PC-9 (cell line): ENCODE results near the gene PGA4. TPM values are rescaled to one million over a fixed set of nuclear protein-coding genes. Genes with fewer than 3 reads are reported as not detected.
A peak's percentile ranks its signal among the peaks of the same experiment; 100 is the strongest.
"Not testable (repeated sequence)": the region's sequence is repeated elsewhere in the genome, so short reads cannot be mapped to it uniquely, and the experiment has no call there.

Experiments
- Bru-seq: library from RNA; stranded (reverse); fragments of 400-500 nt; gene quantifications from one replicate; lab custom pipeline; 2021; lab: Mats Ljungman, UMichigan
- BruChase-seq, 2 experiments: library from RNA; stranded (reverse); fragments of 400-500 nt; gene quantifications; one replicate each; lab custom pipeline; 2021; lab: Mats Ljungman, UMichigan
- BruUV-seq: library from RNA; stranded (reverse); fragments of 400-500 nt; replicated peaks from 2 replicates; lab custom pipeline; 2021; lab: Mats Ljungman, UMichigan
- CTCF ChIA-PET: fragments of 300-600 bp; sonication (Branson Sonifier 250); formaldehyde crosslinking; loops from one replicate; lab custom pipeline; 2022; ENCODE audit warnings: antibody characterized with exemption; lab: Charles Lee
- POLR2A ChIA-PET: fragments of 300-600 bp; sonication (Branson Sonifier 250); formaldehyde crosslinking; loops from one replicate; lab custom pipeline; 2022; ENCODE audit warnings: antibody characterized with exemption; ENCODE audit not compliant: unreplicated experiment; lab: Charles Lee
- DNase-seq, 2 experiments: peaks; one replicate each; pipeline versions ENCODE4 v3.0.0 to v3.0.0-alpha.2; 2015 to 2022; ENCODE audit warnings: mixed read lengths in 1 of 2
- H2AFZ ChIP-seq: fragments of 200-600 bp; sonication (generic); 2 replicates; pipeline ENCODE4 v1.8.1; 2017; ENCODE audit warnings: antibody characterized with exemption
- H3F3A ChIP-seq: fragments of 200-600 bp; sonication (generic); 2 replicates; pipeline ENCODE4 v1.8.1; 2017; ENCODE audit warnings: antibody characterized with exemption, mild to moderate bottlenecking, low read depth; ENCODE audit not compliant: insufficient read depth
- H3K27ac ChIP-seq: fragments of 200-600 bp; sonication (generic); 2 replicates; pipeline ENCODE4 v1.6.1; 2016; ENCODE audit warnings: mixed run types
- H3K27me3 ChIP-seq: fragments of 200-600 bp; sonication (generic); 2 replicates; pipeline ENCODE4 v1.6.1; 2016; ENCODE audit warnings: low read depth, mixed run types; ENCODE audit not compliant: insufficient read depth
- H3K36me3 ChIP-seq: fragments of 200-600 bp; sonication (generic); 2 replicates; pipeline ENCODE4 v1.6.1; 2016; ENCODE audit warnings: low read depth, mixed run types
- H3K4me1 ChIP-seq: fragments of 200-600 bp; sonication (generic); replicated peaks from 2 replicates; pipeline ENCODE4 v1.6.1; 2016; ENCODE audit warnings: mixed run types; ENCODE audit not compliant: insufficient read depth
- H3K4me2 ChIP-seq: fragments of 200-600 bp; sonication (generic); 2 replicates; pipeline ENCODE4 v1.6.1; 2017; ENCODE audit warnings: mixed run types
- H3K4me3 ChIP-seq: fragments of 200-600 bp; sonication (generic); 2 replicates; pipeline ENCODE4 v1.6.1; 2016; ENCODE audit warnings: mixed run types
- H3K79me2 ChIP-seq: fragments of 200-600 bp; sonication (generic); 2 replicates; pipeline ENCODE4 v1.6.1; 2017; ENCODE audit warnings: low read depth, mixed run types
- H3K9me2 ChIP-seq: fragments of 200-600 bp; sonication (generic); 2 replicates; pipeline ENCODE4 v1.8.1; 2017; ENCODE audit warnings: mild to moderate bottlenecking; ENCODE audit not compliant: insufficient read depth
- H3K9me3 ChIP-seq: fragments of 200-600 bp; sonication (generic); 2 replicates; pipeline ENCODE4 v1.8.1; 2016; ENCODE audit warnings: low read depth; ENCODE audit not compliant: insufficient read depth
- H4K20me1 ChIP-seq: fragments of 200-600 bp; sonication (generic); 2 replicates; pipeline ENCODE4 v1.8.1; 2017; ENCODE audit not compliant: insufficient read depth
- CTCF ChIP-seq: fragments of 200-600 bp; sonication (generic); conservative IDR thresholded peaks from 2 replicates; pipeline ENCODE4 v1.6.1; 2017; ENCODE audit warnings: mixed run types, antibody characterized with exemption, mild to moderate bottlenecking, moderate library complexity
- EZH2 ChIP-seq: fragments of 200-600 bp; sonication (generic); IDR thresholded peaks from 2 replicates; pipeline ENCODE4 v1.8.0; 2017; ENCODE audit warnings: antibody characterized with exemption, low read depth
- intact Hi-C: fragments of 100-400 bp; cut with micrococcal nuclease; formaldehyde crosslinking; loops from one replicate; pipeline ENCODE4 v1.10.0; 2022; ENCODE audit not compliant: unreplicated experiment
- long read RNA-seq: library from polyadenylated mRNA; stranded (forward); transcript quantifications from one replicate; pipeline ENCODE4 v2.0.0, GENCODE V29; 2022
- total RNA-seq: library from RNA; stranded (reverse); gene quantifications from 2 replicates; pipeline ENCODE4 v1.2.3, GENCODE V29; 2021

PGA4 gene
- not detected in 2 replicates for total RNA-seq
- Bru-seq, nascent RNA = not detected
- not detected for BruChase-seq, experiment 1, labeled RNA remaining after a 2-hour chase
- BruChase-seq, experiment 2, labeled RNA remaining after a 6-hour chase = not detected
- long read RNA-seq = 0 reads

- BruUV-seq, H4K20me1 ChIP-seq, H3F3A ChIP-seq: not testable (repeated sequence)
Measured at GRCh38 chr11:61222047-61222446, at the start of gene PGA4. PGA4 (plus strand) TSS chr11:61222347; CDS start chr11:61222401, 54 bp downstream.

GRCh38 chr11:61172356-61172755, 49.8 kb upstream of the PGA4 start:
- ChIA-PET POLR2A (no interaction called here), CTCF (no interaction called here)
- TF ChIP-seq EZH2 (no peak), CTCF (no peak)
- Histone ChIP-seq H3K27ac (no peak overlapping the region), H3F3A (no peaks in the 10 kb centered on the region), H3K9me3 (no peaks in the 10 kb centered on the region), H4K20me1 (no peaks in the 10 kb centered on the region), H3K27me3 (peaks cover 24% of the 10 kb centered on the region), H3K4me1 (no peaks in the 10 kb centered on the region), H3K9me2 (no peaks in the 10 kb centered on the region), H2AFZ (no peak overlapping the region), H3K4me3 (no peak overlapping the region), H3K36me3 (no peaks in the 10 kb centered on the region), H3K79me2 (no peaks in the 10 kb centered on the region), H3K4me2 (no peak overlapping the region)
- no TSS peak for BruUV-seq
- intact Hi-C loops = loop anchor here (2.0 to 5.0 kb wide), 2 partner anchors 275 to 398 kb away; no protein-coding TSS in a partner anchor
- DNase-seq = no peak

More at GRCh38 chr11:61222047-61222446, at the start of gene PGA4:
- POLR2A ChIA-PET, H3K9me2 ChIP-seq, CTCF ChIA-PET, H3K4me1 ChIP-seq, H3K9me3 ChIP-seq, H3K4me3 ChIP-seq, DNase-seq, H3K27me3 ChIP-seq, H3K4me2 ChIP-seq, H2AFZ ChIP-seq, H3K36me3 ChIP-seq, H3K27ac ChIP-seq, H3K79me2 ChIP-seq, intact Hi-C loops: not testable (repeated sequence)

GRCh38 chr11:61172888-61173287, 49.3 kb upstream of the PGA4 start:
- H3K9me2 ChIP-seq = no peaks in the 10 kb centered on the region
- peaks cover 24% of the 10 kb centered on the region for H3K27me3 ChIP-seq
- H4K20me1 ChIP-seq = no peaks in the 10 kb centered on the region
- no peak for DNase-seq
- ChIA-PET POLR2A (no interaction called here), CTCF (no interaction called here)
- H3K79me2 ChIP-seq = no peaks in the 10 kb centered on the region
- intact Hi-C loops = loop anchor here (1.0 to 5.0 kb wide), 5 partner anchors 44 to 398 kb away; no protein-coding TSS in a partner anchor
- H3K9me3 ChIP-seq = no peaks in the 10 kb centered on the region
- no TSS peak for BruUV-seq
- H2AFZ ChIP-seq = no peak overlapping the region
- no peak overlapping the region for H3K4me3 ChIP-seq
- 0 out of 2 replicates have a peak overlapping the region, but pooled peaks have one; percentile 17 for H3K4me2 ChIP-seq
- no peaks in the 10 kb centered on the region for H3F3A ChIP-seq
- H3K4me1 ChIP-seq = no peaks in the 10 kb centered on the region
- TF ChIP-seq CTCF (no peak), EZH2 (no peak)
- no peaks in the 10 kb centered on the region for H3K36me3 ChIP-seq
- H3K27ac ChIP-seq = no peak overlapping the region
